Measurements from ENCODE around the gene MAP2.

MAP2 gene

GRCh38 chr2:209460151-209460761 is 36.4 kb downstream of the MAP2 start:
- Histone ChIP-seq H3K36me3 (ENCODE audit: control insufficient read depth in 1 of 2, insufficient read depth in 2 of 2, low read length in 2 of 2) (no peaks in the 10 kb centered on the region), H3K27ac (ENCODE audit: low read length) (no peak overlapping the region), H3K4me1 (ENCODE audit: control insufficient read depth in 1 of 2, insufficient read depth in 2 of 2, low read length in 2 of 2) (no peaks in the 10 kb centered on the region), H3K9me3 (ENCODE audit: control insufficient read depth in 1 of 2, low read length in 2 of 2) (no peaks in the 10 kb centered on the region), H3K27me3 (ENCODE audit: low read depth, low read length) (no peaks in the 10 kb centered on the region), H3K4me3 (ENCODE audit: low read depth in 1 of 2, low read length in 2 of 2) (no peak overlapping the region)

DNA sequence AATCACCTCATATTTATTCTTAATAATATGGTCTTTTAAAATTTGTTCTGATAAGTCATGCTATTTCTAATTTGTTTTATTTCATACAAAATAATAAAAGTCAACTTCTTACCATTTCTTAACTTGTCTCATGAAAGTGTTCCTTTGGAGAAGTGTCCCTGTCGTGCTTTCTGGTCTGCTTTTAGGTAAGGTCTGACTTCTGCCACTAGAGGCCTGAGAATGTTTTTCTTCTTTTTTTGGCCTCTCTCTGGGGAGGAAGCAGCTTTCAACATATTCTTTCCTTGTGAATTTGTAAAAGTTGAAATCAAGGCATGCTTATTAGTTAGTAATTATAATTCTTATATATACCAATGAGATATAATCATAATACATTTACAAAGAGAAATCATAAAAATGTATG is 39.4 kb downstream of the MAP2 start:
- H3K27me3 ChIP-seq (ENCODE audit: low read depth, low read length), result no peaks in the 10 kb centered on the region
- no peak overlapping the region for H3K27ac ChIP-seq (ENCODE audit: low read length)
- H3K36me3 ChIP-seq (ENCODE audit: control insufficient read depth in 1 of 2, insufficient read depth in 2 of 2, low read length in 2 of 2), result no peaks in the 10 kb centered on the region
- H3K4me3 ChIP-seq (ENCODE audit: low read depth in 1 of 2, low read length in 2 of 2), result no peak overlapping the region
- H3K9me3 ChIP-seq (ENCODE audit: control insufficient read depth in 1 of 2, low read length in 2 of 2), result no peaks in the 10 kb centered on the region
- H3K4me1 ChIP-seq (ENCODE audit: control insufficient read depth in 1 of 2, insufficient read depth in 2 of 2, low read length in 2 of 2), result no peaks in the 10 kb centered on the region

GRCh38 chr2:209463835-209464234 is 40.0 kb downstream of the MAP2 start:
- no peaks in the 10 kb centered on the region for H3K9me3 ChIP-seq (ENCODE audit: control insufficient read depth in 1 of 2, low read length in 2 of 2)
- H3K36me3 ChIP-seq (ENCODE audit: control insufficient read depth in 1 of 2, insufficient read depth in 2 of 2, low read length in 2 of 2), result no peaks in the 10 kb centered on the region
- no peaks in the 10 kb centered on the region for H3K27me3 ChIP-seq (ENCODE audit: low read depth, low read length)
- H3K4me1 ChIP-seq (ENCODE audit: control insufficient read depth in 1 of 2, insufficient read depth in 2 of 2, low read length in 2 of 2), result no peaks in the 10 kb centered on the region
- no peak overlapping the region for H3K27ac ChIP-seq (ENCODE audit: low read length)
- no peak overlapping the region for H3K4me3 ChIP-seq (ENCODE audit: low read depth in 1 of 2, low read length in 2 of 2)

- Histone ChIP-seq H3K27ac (ENCODE audit: low read length) (no peak overlapping the region), H3K36me3 (ENCODE audit: control insufficient read depth in 1 of 2, insufficient read depth in 2 of 2, low read length in 2 of 2) (no peaks in the 10 kb centered on the region), H3K27me3 (ENCODE audit: low read depth, low read length) (no peaks in the 10 kb centered on the region), H3K4me3 (ENCODE audit: low read depth in 1 of 2, low read length in 2 of 2) (no peak overlapping the region), H3K4me1 (ENCODE audit: control insufficient read depth in 1 of 2, insufficient read depth in 2 of 2, low read length in 2 of 2) (no peaks in the 10 kb centered on the region), H3K9me3 (ENCODE audit: control insufficient read depth in 1 of 2, low read length in 2 of 2) (no peaks in the 10 kb centered on the region)
These were observed 45.0 kb downstream of the MAP2 start for GRCh38 chr2:209468846-209469245.

- Histone ChIP-seq H3K9me3 (ENCODE audit: control insufficient read depth in 1 of 2, low read length in 2 of 2) (no peaks in the 10 kb centered on the region), H3K4me3 (ENCODE audit: low read depth in 1 of 2, low read length in 2 of 2) (no peak overlapping the region), H3K4me1 (ENCODE audit: control insufficient read depth in 1 of 2, insufficient read depth in 2 of 2, low read length in 2 of 2) (no peaks in the 10 kb centered on the region), H3K36me3 (ENCODE audit: control insufficient read depth in 1 of 2, insufficient read depth in 2 of 2, low read length in 2 of 2) (no peaks in the 10 kb centered on the region), H3K27ac (ENCODE audit: low read length) (no peak overlapping the region), H3K27me3 (ENCODE audit: low read depth, low read length) (no peaks in the 10 kb centered on the region)
These were observed 45.6 kb downstream of the MAP2 start for GRCh38 chr2:209469481-209469880.

DNA sequence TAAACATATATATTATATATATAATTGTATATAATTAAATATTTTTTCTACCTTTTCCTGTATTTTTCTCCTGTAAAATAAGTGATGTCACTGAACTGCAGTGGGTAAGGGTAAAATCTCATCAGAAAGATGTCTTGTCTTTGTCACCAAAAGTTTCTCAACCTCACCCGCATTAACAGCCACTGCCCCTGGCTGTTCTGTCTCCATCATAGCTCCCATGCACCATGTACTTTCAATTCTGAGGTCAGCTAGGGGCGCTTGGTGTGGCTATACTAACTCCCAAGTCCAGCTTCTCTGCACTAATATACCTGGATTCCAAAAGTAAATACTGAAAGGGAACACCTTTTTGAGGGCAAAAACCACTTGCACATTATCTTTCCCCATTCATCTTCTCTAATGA is 46.6 kb downstream of the MAP2 start:
- no peaks in the 10 kb centered on the region for H3K4me1 ChIP-seq (ENCODE audit: control insufficient read depth in 1 of 2, insufficient read depth in 2 of 2, low read length in 2 of 2)

GRCh38 chr2:209471037-209471436 is 47.2 kb downstream of the MAP2 start:
- Histone ChIP-seq H3K27me3 (ENCODE audit: low read depth, low read length) (no peaks in the 10 kb centered on the region), H3K4me3 (ENCODE audit: low read depth in 1 of 2, low read length in 2 of 2) (no peak overlapping the region), H3K9me3 (ENCODE audit: control insufficient read depth in 1 of 2, low read length in 2 of 2) (no peaks in the 10 kb centered on the region), H3K36me3 (ENCODE audit: control insufficient read depth in 1 of 2, insufficient read depth in 2 of 2, low read length in 2 of 2) (no peaks in the 10 kb centered on the region), H3K4me1 (ENCODE audit: control insufficient read depth in 1 of 2, insufficient read depth in 2 of 2, low read length in 2 of 2) (no peaks in the 10 kb centered on the region), H3K27ac (ENCODE audit: low read length) (no peak overlapping the region)

More for the DNA sequence above, 46.6 kb downstream of the MAP2 start:
- H3K9me3 ChIP-seq (ENCODE audit: control insufficient read depth in 1 of 2, low read length in 2 of 2), result no peaks in the 10 kb centered on the region
- no peak overlapping the region for H3K27ac ChIP-seq (ENCODE audit: low read length)
- H3K27me3 ChIP-seq (ENCODE audit: low read depth, low read length), result no peaks in the 10 kb centered on the region
- no peaks in the 10 kb centered on the region for H3K36me3 ChIP-seq (ENCODE audit: control insufficient read depth in 1 of 2, insufficient read depth in 2 of 2, low read length in 2 of 2)
- H3K4me3 ChIP-seq (ENCODE audit: low read depth in 1 of 2, low read length in 2 of 2), result no peak overlapping the region

GRCh38 chr2:209472112-209472832 is 48.4 kb downstream of the MAP2 start:
- H3K9me3 ChIP-seq (ENCODE audit: control insufficient read depth in 1 of 2, low read length in 2 of 2), result no peaks in the 10 kb centered on the region
- H3K4me1 ChIP-seq (ENCODE audit: control insufficient read depth in 1 of 2, insufficient read depth in 2 of 2, low read length in 2 of 2), result no peaks in the 10 kb centered on the region
- H3K36me3 ChIP-seq (ENCODE audit: control insufficient read depth in 1 of 2, insufficient read depth in 2 of 2, low read length in 2 of 2), result no peaks in the 10 kb centered on the region
- no peaks in the 10 kb centered on the region for H3K27me3 ChIP-seq (ENCODE audit: low read depth, low read length)
- H3K27ac ChIP-seq (ENCODE audit: low read length), result no peak overlapping the region
- no peak overlapping the region for H3K4me3 ChIP-seq (ENCODE audit: low read depth in 1 of 2, low read length in 2 of 2)

- Histone ChIP-seq H3K36me3 (ENCODE audit: control insufficient read depth in 1 of 2, insufficient read depth in 2 of 2, low read length in 2 of 2) (no peaks in the 10 kb centered on the region), H3K27me3 (ENCODE audit: low read depth, low read length) (no peaks in the 10 kb centered on the region), H3K4me1 (ENCODE audit: control insufficient read depth in 1 of 2, insufficient read depth in 2 of 2, low read length in 2 of 2) (no peaks in the 10 kb centered on the region), H3K9me3 (ENCODE audit: control insufficient read depth in 1 of 2, low read length in 2 of 2) (no peaks in the 10 kb centered on the region), H3K27ac (ENCODE audit: low read length) (no peak overlapping the region), H3K4me3 (ENCODE audit: low read depth in 1 of 2, low read length in 2 of 2) (no peak overlapping the region)
These were observed 49.0 kb downstream of the MAP2 start for GRCh38 chr2:209472871-209473270.

- Histone ChIP-seq H3K4me3 (ENCODE audit: low read depth in 1 of 2, low read length in 2 of 2) (no peak overlapping the region), H3K4me1 (ENCODE audit: control insufficient read depth in 1 of 2, insufficient read depth in 2 of 2, low read length in 2 of 2) (no peaks in the 10 kb centered on the region), H3K27ac (ENCODE audit: low read length) (no peak overlapping the region), H3K9me3 (ENCODE audit: control insufficient read depth in 1 of 2, low read length in 2 of 2) (no peaks in the 10 kb centered on the region), H3K36me3 (ENCODE audit: control insufficient read depth in 1 of 2, insufficient read depth in 2 of 2, low read length in 2 of 2) (no peaks in the 10 kb centered on the region), H3K27me3 (ENCODE audit: low read depth, low read length) (no peaks in the 10 kb centered on the region)
These were observed 50.1 kb downstream of the MAP2 start for GRCh38 chr2:209473930-209474419.

GRCh38 chr2:209474960-209475359 is 51.1 kb downstream of the MAP2 start:
- Histone ChIP-seq H3K36me3 (ENCODE audit: control insufficient read depth in 1 of 2, insufficient read depth in 2 of 2, low read length in 2 of 2) (no peaks in the 10 kb centered on the region), H3K4me3 (ENCODE audit: low read depth in 1 of 2, low read length in 2 of 2) (no peak overlapping the region), H3K9me3 (ENCODE audit: control insufficient read depth in 1 of 2, low read length in 2 of 2) (no peaks in the 10 kb centered on the region), H3K27me3 (ENCODE audit: low read depth, low read length) (no peaks in the 10 kb centered on the region), H3K27ac (ENCODE audit: low read length) (no peak overlapping the region), H3K4me1 (ENCODE audit: control insufficient read depth in 1 of 2, insufficient read depth in 2 of 2, low read length in 2 of 2) (no peaks in the 10 kb centered on the region)

All from muscle layer of duodenum (tissue), 2 donors.